ENCODE results near the gene LINGO4. TPM values are rescaled to one million over a fixed set of nuclear protein-coding genes. Genes with fewer than 3 reads are reported as not detected.

LINGO4 gene
- total RNA-seq, 6 donors from 2014 or later = 0.22 to 0.89 (median 0.61) TPM; not detected in 1

DNA sequence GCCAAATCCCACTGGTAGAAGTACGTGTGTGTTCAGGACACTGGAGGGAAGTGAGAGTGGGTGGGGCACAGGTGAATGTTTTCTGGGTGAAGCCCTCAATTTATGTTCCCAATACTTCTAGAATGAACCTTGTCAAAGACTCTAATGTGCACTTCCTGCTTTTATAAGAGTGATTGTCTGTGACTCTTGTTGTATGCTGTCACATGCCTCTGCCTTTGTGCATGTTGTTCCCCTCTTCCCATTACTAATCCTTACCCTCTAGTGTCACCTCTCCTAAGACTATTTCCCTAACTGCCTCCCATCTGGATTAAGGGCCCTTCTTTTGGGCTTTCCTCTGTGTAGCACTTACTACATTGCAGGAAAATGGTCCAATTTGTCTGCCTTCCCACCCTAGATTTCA, 2.5 kb upstream of the LINGO4 start:
- H3K27ac ChIP-seq = no peak overlapping the region
- WGBS, 2 donors = 61 to 77% methylated on average over 1 of the region's 1 CpG
- peaks cover 0 to 3% (median 0%) of the 10 kb centered on the region in 4 donors for H3K36me3 ChIP-seq
- no peaks in the 10 kb centered on the region for H3K9me3 ChIP-seq
- H3K4me1 ChIP-seq = no peaks in the 10 kb centered on the region
- TF ChIP-seq, protein P1, sequence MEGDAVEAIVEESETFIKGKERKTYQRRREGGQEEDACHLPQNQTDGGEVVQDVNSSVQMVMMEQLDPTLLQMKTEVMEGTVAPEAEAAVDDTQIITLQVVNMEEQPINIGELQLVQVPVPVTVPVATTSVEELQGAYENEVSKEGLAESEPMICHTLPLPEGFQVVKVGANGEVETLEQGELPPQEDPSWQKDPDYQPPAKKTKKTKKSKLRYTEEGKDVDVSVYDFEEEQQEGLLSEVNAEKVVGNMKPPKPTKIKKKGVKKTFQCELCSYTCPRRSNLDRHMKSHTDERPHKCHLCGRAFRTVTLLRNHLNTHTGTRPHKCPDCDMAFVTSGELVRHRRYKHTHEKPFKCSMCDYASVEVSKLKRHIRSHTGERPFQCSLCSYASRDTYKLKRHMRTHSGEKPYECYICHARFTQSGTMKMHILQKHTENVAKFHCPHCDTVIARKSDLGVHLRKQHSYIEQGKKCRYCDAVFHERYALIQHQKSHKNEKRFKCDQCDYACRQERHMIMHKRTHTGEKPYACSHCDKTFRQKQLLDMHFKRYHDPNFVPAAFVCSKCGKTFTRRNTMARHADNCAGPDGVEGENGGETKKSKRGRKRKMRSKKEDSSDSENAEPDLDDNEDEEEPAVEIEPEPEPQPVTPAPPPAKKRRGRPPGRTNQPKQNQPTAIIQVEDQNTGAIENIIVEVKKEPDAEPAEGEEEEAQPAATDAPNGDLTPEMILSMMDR (IDR thresholded peaks at IDR 0.05) = no peak
- TF ChIP-seq POLR2AphosphoS5 (IDR thresholded peaks at IDR 0.05) (no peak), EP300 (IDR thresholded peaks at IDR 0.05) (no peak), POLR2A (IDR thresholded peaks at IDR 0.05) (no peak)
- ATAC-seq (ENCODE audit: low FRiP score in 2 of 2) (no peak), DNase-seq (no peak)
- H3K4me3 ChIP-seq = no peak overlapping the region
- no peaks in the 10 kb centered on the region for H3K27me3 ChIP-seq

DNA sequence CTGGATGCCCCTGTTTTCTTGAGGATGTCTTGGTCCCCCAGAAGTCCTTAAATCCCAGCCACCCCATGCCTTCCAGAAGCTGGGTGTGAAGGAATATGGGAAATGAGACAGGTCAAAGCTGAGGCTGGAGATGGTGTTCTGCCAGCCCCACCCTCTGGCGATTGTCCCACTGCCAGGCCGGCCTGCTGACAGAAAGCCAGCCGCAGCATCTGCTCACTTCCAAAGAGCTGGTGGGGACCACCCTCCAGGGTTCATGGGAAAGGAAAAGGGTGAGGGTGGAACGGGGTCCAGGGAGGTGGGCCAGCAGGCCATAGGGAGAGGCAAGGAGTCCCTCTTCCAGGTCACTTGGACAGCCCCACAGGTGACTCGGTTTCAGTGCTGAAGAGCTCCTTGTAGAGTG, 1.9 kb upstream of the LINGO4 start:
- no peaks in the 10 kb centered on the region for H3K4me1 ChIP-seq
- H3K9me3 ChIP-seq = no peaks in the 10 kb centered on the region

DNA sequence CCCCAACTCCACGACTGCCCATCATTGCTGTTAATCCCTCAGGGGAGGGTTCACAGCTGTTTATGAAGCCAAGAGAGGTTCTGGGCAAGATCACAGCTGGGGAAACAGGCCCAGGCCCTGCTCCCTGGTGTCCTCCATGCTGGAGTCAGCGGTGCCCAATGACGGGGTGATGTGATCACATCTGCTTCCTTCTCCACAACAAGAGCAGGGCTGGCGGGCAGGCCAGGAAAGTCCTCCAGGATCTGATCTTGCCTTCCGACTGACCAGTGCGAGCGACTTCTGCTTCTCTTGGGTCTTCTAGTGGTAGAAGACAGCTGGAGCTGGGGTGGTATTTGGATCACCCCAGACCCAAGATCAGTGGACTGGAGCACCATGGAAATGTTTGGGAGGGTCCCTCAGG, 951 bp upstream of the LINGO4 start:
- TF ChIP-seq EP300 (IDR thresholded peaks at IDR 0.05) (no peak), POLR2A (IDR thresholded peaks at IDR 0.05) (no peak), POLR2AphosphoS5 (IDR thresholded peaks at IDR 0.05) (no peak)
- TF ChIP-seq, protein P1 (IDR thresholded peaks at IDR 0.05) = no peak
- no peaks in the 10 kb centered on the region for H3K27me3 ChIP-seq
- 79 to 93% methylated on average over 2 to 7 of the region's 7 CpGs for WGBS, 2 donors
- H3K9me3 ChIP-seq = no peaks in the 10 kb centered on the region
- H3K36me3 ChIP-seq = no peaks in the 10 kb centered on the region
- H3K4me1 ChIP-seq = no peaks in the 10 kb centered on the region
- no peak overlapping the region for H3K4me3 ChIP-seq
- no peak for ATAC-seq (ENCODE audit: low FRiP score in 2 of 2)
- no peak overlapping the region for H3K27ac ChIP-seq
- DNase-seq = no peak

More for the DNA sequence above, 1.9 kb upstream of the LINGO4 start:
- Histone ChIP-seq H3K36me3 (no peaks in the 10 kb centered on the region), H3K27me3 (no peaks in the 10 kb centered on the region), H3K27ac (no peak overlapping the region), H3K4me3 (no peak overlapping the region)
- no peak for TF ChIP-seq POLR2AphosphoS5 (IDR thresholded peaks at IDR 0.05)
- no peak for TF ChIP-seq EP300 (IDR thresholded peaks at IDR 0.05)
- TF ChIP-seq, protein P1 (IDR thresholded peaks at IDR 0.05) = no peak
- TF ChIP-seq POLR2A (IDR thresholded peaks at IDR 0.05) = no peak
- WGBS, 2 donors = 83 to 91% methylated on average over 5 of the region's 5 CpGs
- peak in 1 of 2 donors; percentile 6 for ATAC-seq (ENCODE audit: low FRiP score in 2 of 2)
- no peak for DNase-seq

DNA sequence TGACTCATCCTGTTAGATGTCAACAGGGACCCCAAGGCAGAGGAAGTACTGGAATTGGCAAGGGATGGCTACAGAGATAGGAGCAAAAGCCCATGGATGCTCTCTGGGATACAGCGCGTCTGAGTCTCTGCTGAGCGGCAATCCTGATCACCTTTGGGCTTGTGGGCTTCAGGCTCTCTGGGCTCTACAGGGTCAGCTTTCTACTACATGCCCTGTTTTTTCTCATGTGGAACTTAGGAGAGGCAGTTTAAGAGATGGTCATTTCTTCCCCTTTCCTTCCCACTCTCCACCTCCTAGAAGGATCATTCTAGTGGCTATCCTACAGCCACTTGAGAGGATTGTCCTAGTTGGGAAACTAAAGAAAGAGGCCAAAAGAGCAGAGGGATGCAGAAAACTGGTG, 1.3 kb downstream of the LINGO4 start:
- no peak overlapping the region for H3K4me3 ChIP-seq
- 97 to 98% methylated on average over 3 of the region's 3 CpGs for WGBS, 2 donors
- no peak for DNase-seq
- H3K36me3 ChIP-seq = no peaks in the 10 kb centered on the region
- no peak for ATAC-seq (ENCODE audit: low FRiP score in 2 of 2)
- no peak for TF ChIP-seq POLR2A (IDR thresholded peaks at IDR 0.05)
- TF ChIP-seq EP300 (IDR thresholded peaks at IDR 0.05) = no peak
- TF ChIP-seq POLR2AphosphoS5 (IDR thresholded peaks at IDR 0.05) = no peak
- TF ChIP-seq, protein P1 (IDR thresholded peaks at IDR 0.05) = no peak
- H3K27ac ChIP-seq = no peak overlapping the region
- H3K27me3 ChIP-seq = no peaks in the 10 kb centered on the region
- H3K9me3 ChIP-seq = no peaks in the 10 kb centered on the region
- no peaks in the 10 kb centered on the region for H3K4me1 ChIP-seq

DNA sequence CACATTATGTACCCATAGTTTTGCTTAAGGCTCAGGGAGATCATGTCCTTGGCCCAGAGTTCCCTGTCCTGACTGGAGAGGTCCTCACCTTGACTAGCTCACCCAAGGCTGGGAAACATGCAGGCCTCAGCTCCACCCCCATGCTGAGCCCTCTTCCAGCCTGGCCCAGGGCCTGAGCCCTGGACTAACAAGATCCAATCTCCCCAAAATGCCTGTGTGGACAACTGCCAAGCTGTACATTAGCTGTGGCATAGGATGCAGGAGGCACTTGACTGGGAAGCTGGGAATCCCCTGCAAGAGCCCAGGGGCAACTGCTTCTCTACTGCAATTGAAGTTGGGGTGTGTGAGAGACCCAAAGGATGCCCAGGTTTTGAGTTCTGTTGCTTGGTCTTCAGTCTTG, 2.1 kb downstream of the LINGO4 start:
- Histone ChIP-seq H3K27me3 (no peaks in the 10 kb centered on the region), H3K36me3 (no peaks in the 10 kb centered on the region), H3K4me1 (no peaks in the 10 kb centered on the region), H3K9me3 (no peaks in the 10 kb centered on the region), H3K4me3 (no peak overlapping the region), H3K27ac (no peak overlapping the region)
- no peak for ATAC-seq (ENCODE audit: low FRiP score in 2 of 2)
- DNase-seq = no peak
- TF ChIP-seq, protein P1 (IDR thresholded peaks at IDR 0.05) = no peak
- no peak for TF ChIP-seq POLR2A (IDR thresholded peaks at IDR 0.05)
- TF ChIP-seq POLR2AphosphoS5 (IDR thresholded peaks at IDR 0.05) = no peak
- TF ChIP-seq EP300 (IDR thresholded peaks at IDR 0.05) = no peak
